Measurements from ENCODE around the gene ZNF518B.

Gene ZNF518B

GRCh38 chr4:10457255-10457801 lies at the start of gene ZNF518B:
TSS of gene ZNF518B (minus strand) at chr4:10457426. CDS start at chr4:10446328, 11,098 bp downstream.
- peak; percentile 44 to 73 for DNase-seq (ENCODE audit: low read depth in 1 of 2, low spot score in 1 of 2)

DNA sequence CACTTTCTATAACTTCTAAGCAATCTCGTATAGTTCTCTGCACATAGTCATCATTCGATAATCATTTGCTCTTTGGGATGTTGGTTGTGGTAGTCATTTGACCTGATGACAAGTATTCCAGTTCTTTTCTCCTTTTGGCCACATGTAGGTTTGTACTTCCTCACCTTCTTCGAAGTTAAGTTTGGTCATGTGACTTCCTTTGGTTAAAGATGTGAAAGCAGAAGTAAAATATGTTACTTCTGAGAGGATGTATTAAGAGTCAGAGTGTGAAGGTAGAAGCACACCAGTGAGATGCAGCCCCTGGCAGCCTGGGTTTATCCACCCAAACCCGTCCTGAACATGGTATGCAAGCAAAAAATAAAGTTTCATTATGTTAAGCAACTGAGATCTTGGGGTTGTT lies 48.9 kb upstream of the ZNF518B start:
- DNase-seq (ENCODE audit: low read depth in 1 of 2, low spot score in 1 of 2): no peak

DNA sequence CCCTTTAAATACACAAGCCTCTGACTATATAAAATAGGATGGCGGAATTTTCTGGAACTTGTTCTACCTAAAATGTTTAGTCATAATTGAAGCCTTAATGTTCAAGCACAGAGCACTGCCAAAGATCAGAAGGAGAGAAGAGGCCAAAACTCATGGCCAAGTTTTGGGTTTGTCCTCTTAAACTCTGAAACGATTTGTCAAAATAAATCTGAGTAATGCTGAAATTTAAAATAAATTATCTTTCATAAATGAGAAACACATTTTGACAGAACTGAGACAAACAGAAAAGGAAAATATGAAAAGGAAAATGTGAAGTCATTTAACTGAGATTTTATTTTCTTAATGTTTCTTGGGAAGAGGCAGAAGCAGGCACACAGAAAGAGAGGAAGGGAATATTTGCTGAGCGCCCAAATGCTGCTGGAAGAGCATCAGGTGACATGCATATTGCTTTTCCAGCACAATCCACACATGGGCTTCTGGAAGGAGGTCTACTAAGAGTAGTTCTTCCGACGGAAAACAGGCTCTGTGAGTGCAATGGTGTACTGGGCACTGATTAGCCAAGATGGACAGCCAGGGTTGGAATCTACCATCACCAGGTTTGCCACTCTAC lies 47.4 kb upstream of the ZNF518B start:
- no peak for DNase-seq (ENCODE audit: low read depth in 1 of 2, low spot score in 1 of 2)

DNA sequence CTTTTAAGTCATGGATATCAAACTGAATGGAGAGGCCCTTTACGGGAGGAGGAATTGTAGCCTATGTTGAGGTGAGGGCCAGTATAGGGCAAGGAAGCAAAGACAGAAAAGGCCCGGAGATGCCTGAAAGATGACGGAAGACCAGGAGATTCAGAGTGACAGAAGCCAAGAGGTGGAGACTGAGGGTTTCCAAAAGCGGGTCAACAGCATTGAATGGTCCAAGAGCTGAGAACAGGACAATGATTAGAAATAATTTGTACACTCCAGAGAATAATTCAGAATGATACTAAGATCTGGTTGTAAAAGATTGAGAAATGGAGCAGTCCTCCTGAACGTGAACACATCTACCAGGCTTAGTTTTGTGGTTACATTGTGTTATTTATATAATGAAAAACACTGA lies 45.5 kb upstream of the ZNF518B start:
- DNase-seq (ENCODE audit: low read depth in 1 of 2, low spot score in 1 of 2): no peak

GRCh38 chr4:10500776-10501175 lies 43.5 kb upstream of the ZNF518B start:
- DNase-seq (ENCODE audit: low read depth in 1 of 2, low spot score in 1 of 2): no peak

- no peak for DNase-seq (ENCODE audit: low read depth in 1 of 2, low spot score in 1 of 2)
These were observed 39.0 kb upstream of the ZNF518B start for GRCh38 chr4:10496200-10496599.

DNA sequence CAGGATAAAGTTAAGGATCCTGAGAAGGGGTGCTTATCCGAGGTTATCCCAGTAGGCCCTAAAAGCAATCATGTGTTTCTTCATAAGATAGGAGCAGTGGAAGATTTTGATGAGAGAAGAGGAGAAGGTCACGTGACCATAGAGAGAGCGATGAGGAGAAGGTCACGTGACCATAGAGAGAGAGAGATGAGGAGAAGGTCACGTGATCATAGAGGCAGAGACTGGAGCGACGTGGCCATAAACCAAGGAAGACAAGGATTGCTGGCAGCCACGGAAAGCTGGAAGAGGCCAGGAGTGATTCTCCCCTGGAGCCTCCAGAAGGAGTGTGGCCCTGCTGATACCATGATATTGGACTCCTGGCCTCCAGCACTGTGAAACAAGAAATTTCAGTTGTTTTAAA lies 38.4 kb upstream of the ZNF518B start:
- DNase-seq (ENCODE audit: low read depth in 1 of 2, low spot score in 1 of 2): no peak

- no peak for DNase-seq (ENCODE audit: low read depth in 1 of 2, low spot score in 1 of 2)
These were observed 35.2 kb upstream of the ZNF518B start for GRCh38 chr4:10492464-10492863.

DNA sequence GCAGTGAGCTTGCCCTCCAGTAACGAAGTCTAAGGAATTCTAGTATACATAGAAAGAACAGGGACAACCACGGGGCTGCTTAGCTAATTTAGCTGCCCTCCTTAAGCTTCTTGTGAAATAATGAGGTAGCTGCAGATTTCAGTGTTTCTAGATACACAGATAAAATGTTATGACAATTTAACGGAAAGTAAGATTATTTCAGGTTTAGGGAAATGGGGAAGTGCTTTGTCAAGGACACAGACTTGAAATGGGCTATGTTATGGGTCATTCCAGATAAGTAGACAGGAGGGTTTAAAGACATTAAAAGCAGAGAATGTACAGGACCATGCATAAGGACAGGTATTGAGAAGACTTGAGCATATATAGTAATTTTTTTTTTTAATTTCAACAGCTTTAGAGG lies 34.2 kb upstream of the ZNF518B start:
- DNase-seq (ENCODE audit: low read depth in 1 of 2, low spot score in 1 of 2): no peak

DNA sequence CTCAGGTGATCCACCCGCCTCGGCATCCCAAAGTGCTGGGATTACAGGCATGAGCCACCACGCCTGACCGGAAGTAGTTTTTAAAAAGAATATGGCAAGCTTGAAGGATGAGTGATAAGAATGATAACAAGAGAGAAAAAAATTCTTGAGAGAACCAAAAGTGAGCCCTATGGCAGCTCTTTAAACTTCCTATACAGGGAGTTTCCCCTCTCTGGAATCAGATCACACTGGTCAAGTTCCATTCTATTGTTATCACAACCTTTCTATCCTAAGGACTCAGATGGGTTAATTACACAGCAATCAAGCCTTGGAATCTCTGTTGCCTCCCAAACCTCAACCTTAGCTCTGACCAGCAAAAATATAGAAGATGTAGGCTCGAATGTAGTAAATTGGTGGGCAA lies 33.8 kb upstream of the ZNF518B start:
- DNase-seq (ENCODE audit: low read depth in 1 of 2, low spot score in 1 of 2): no peak

DNA sequence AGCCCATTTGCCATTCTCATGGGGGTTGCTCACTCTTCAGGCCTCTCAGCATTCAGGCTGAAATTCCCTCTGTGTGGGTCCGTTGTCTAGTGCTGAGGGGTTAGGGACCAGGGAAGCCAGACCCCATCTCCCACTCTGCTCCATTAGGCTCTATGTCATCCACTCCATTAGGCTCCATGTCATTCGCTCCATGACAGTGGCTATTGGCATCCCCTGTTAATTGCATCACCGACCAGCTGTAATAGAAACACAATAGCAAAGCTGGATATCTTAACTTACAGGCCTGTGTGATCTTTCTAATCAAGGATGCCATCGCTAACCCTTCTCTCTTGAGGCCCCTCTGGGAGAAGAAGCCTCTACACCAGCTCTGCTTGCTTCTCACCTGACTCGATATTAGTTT lies 25.7 kb upstream of the ZNF518B start:
- no peak for DNase-seq (ENCODE audit: low read depth in 1 of 2, low spot score in 1 of 2)

DNA sequence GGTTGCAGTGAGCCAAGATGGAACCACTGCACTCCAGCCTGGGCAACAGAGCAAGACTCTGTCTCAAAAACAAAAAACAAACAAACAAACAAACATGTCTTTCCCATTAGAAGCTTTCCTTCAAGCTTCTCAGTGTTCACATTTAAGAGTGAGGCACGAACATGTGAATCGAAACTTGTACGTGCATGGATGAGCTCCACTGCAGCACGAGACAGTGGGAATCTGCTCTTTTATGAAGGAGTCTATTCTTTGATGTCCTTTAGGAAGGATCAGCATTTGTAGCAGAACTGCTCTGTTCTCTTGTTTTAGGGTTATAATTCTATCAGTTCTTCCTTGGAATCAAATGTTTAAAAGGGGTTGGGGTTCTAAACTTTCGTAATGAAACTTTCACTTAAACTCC lies 23.4 kb upstream of the ZNF518B start:
- DNase-seq (ENCODE audit: low read depth in 1 of 2, low spot score in 1 of 2): no peak

DNA sequence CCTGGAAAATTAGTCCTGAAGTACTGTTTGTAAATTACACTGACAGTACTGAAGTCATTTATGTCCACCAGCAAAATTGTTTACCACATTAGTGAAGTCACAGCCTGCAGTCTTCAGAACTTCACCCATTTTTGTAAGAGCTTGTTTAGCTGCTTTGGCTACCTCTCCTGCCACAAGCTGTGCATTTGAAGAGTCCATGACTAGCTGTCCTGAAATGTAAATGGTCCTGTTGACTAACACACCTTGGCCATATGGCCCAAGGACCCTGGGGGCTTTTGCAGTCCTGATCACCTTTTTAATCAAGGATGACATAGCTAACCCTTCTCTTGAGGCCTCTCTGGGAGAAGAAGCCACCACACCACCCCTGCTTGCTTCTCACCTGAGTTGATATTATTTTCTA lies 21.4 kb upstream of the ZNF518B start:
- DNase-seq (ENCODE audit: low read depth in 1 of 2, low spot score in 1 of 2): no peak

- no peak for DNase-seq (ENCODE audit: low read depth in 1 of 2, low spot score in 1 of 2)
These were observed 13.3 kb upstream of the ZNF518B start for GRCh38 chr4:10470505-10470904.

- DNase-seq (ENCODE audit: low read depth in 1 of 2, low spot score in 1 of 2): no peak
These were observed 8.9 kb upstream of the ZNF518B start for GRCh38 chr4:10466161-10466560.

GRCh38 chr4:10462876-10463275 lies 5.7 kb upstream of the ZNF518B start:
- no peak for DNase-seq (ENCODE audit: low read depth in 1 of 2, low spot score in 1 of 2)

- no peak for DNase-seq (ENCODE audit: low read depth in 1 of 2, low spot score in 1 of 2)
These were observed 4.7 kb upstream of the ZNF518B start for GRCh38 chr4:10461850-10462400.

- DNase-seq (ENCODE audit: low read depth in 1 of 2, low spot score in 1 of 2): peak; percentile 45 to 63
These were observed 4.0 kb upstream of the ZNF518B start for GRCh38 chr4:10461091-10461849.

GRCh38 chr4:10460313-10461047 lies 3.3 kb upstream of the ZNF518B start:
- no peak for DNase-seq (ENCODE audit: low read depth in 1 of 2, low spot score in 1 of 2)

- no peak for DNase-seq (ENCODE audit: low read depth in 1 of 2, low spot score in 1 of 2)
These were observed 2.1 kb upstream of the ZNF518B start for GRCh38 chr4:10459305-10459704.

DNA sequence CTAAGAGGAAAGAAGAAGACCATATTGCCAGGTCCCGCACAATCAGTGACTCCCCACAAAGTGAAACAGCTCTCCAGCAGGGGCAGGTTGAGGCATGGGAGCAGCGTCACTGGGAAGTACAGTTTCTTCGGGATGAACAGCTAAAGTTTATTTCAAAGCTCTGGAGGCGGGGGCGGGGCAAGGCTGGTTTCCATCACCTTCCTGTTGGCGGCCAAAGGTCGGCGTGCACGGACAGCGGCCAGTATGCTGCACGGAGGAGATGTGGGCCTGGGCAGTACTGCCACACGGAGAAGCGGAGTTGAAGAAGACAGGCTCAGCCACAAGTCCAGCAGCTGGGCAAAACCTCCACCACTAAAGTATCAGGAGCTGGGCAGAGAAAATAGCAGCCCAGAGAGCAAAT lies 951 bp upstream of the ZNF518B start:
- no peak for DNase-seq (ENCODE audit: low read depth in 1 of 2, low spot score in 1 of 2)
